Esophagus squamous epithelium (tissue), 4 donors: ENCODE data around the gene EHF.
"Not testable (repeated sequence)": the region's sequence is repeated elsewhere in the genome, so short reads cannot be mapped to it uniquely, and the experiment has no call there.

Source experiments
- CTCF ChIP-seq, 6 experiments: fragments of 450-650 bp in 4 of 6; fragments of 200-600 bp in 2 of 6; sonication (generic) in 2 of 6; IDR thresholded peaks; one replicate each; pipeline ENCODE4 v1.5.1; 2016 to 2019; ENCODE audit warnings: antibody characterized with exemption in 6 of 6, mild to moderate bottlenecking in 4 of 6, moderate library complexity in 4 of 6
- POLR2A ChIP-seq, 4 donors: fragments of 450-650 bp; IDR thresholded peaks; one replicate each; pipeline ENCODE4 v1.6.1; 2017; ENCODE audit warnings: antibody characterized with exemption in 4 of 4, mild to moderate bottlenecking in 4 of 4, moderate library complexity in 3 of 4

GRCh38 chr11:34692299-34692698 is 71.4 kb downstream of the EHF start:
- TF ChIP-seq CTCF, POLR2A (IDR thresholded peaks at IDR 0.05): not testable (repeated sequence)
